Activated T-cell treated with anti-CD3 and anti-CD28 coated beads for 4 hours (primary cell): ENCODE data around the gene EFCAB13.

ENCODE experiments used
- DNase-seq: peaks from one replicate; pipeline ENCODE4 v3.0.0-alpha.2; 2020

Gene EFCAB13

GRCh38 chr17:47323382-47324223 lies at the start of gene EFCAB13:
TSS of gene EFCAB13 (plus strand) at chr17:47323955. CDS start at chr17:47328354, 4,399 bp downstream.
- DNase-seq = peak; percentile 66

- no peak for DNase-seq
Measured at GRCh38 chr17:47274319-47275069, 49.3 kb upstream of the EFCAB13 start.

GRCh38 chr17:47275245-47275984 lies 48.3 kb upstream of the EFCAB13 start:
- no peak for DNase-seq

GRCh38 chr17:47276444-47276843 lies 47.3 kb upstream of the EFCAB13 start:
- DNase-seq = no peak

- no peak for DNase-seq
Measured at GRCh38 chr17:47276868-47277267, 46.9 kb upstream of the EFCAB13 start.

GRCh38 chr17:47277921-47278320 lies 45.8 kb upstream of the EFCAB13 start:
- DNase-seq = no peak

- no peak for DNase-seq
Measured at GRCh38 chr17:47278561-47278960, 45.2 kb upstream of the EFCAB13 start.

GRCh38 chr17:47279062-47279801 lies 44.5 kb upstream of the EFCAB13 start:
- DNase-seq = no peak

- no peak for DNase-seq
Measured at GRCh38 chr17:47280072-47280811, 43.5 kb upstream of the EFCAB13 start.

- DNase-seq = no peak
Measured at GRCh38 chr17:47281216-47281615, 42.5 kb upstream of the EFCAB13 start.

- no peak for DNase-seq
Measured at GRCh38 chr17:47285003-47285402, 38.8 kb upstream of the EFCAB13 start.

GRCh38 chr17:47286198-47286914 lies 37.4 kb upstream of the EFCAB13 start:
- DNase-seq = no peak

GRCh38 chr17:47287068-47287467 lies 36.7 kb upstream of the EFCAB13 start:
- DNase-seq = no peak

- DNase-seq = no peak
Measured at GRCh38 chr17:47287639-47288038, 36.1 kb upstream of the EFCAB13 start.

- DNase-seq = no peak
Measured at GRCh38 chr17:47288531-47289116, 35.1 kb upstream of the EFCAB13 start.

- no peak for DNase-seq
Measured at GRCh38 chr17:47289302-47289701, 34.5 kb upstream of the EFCAB13 start.

- DNase-seq = no peak
Measured at GRCh38 chr17:47290870-47291241, 32.9 kb upstream of the EFCAB13 start.

- no peak for DNase-seq
Measured at GRCh38 chr17:47291242-47291873, 32.4 kb upstream of the EFCAB13 start.

- no peak for DNase-seq
Measured at GRCh38 chr17:47292206-47292605, 31.5 kb upstream of the EFCAB13 start.
